ENCODE data around the gene MYL12B. TPM values are rescaled to one million over a fixed set of nuclear protein-coding genes. Genes with fewer than 3 reads are reported as not detected.

MYL12B gene
- total RNA-seq, 2 experiments from 2014 or later, result 230 to 260 TPM

DNA sequence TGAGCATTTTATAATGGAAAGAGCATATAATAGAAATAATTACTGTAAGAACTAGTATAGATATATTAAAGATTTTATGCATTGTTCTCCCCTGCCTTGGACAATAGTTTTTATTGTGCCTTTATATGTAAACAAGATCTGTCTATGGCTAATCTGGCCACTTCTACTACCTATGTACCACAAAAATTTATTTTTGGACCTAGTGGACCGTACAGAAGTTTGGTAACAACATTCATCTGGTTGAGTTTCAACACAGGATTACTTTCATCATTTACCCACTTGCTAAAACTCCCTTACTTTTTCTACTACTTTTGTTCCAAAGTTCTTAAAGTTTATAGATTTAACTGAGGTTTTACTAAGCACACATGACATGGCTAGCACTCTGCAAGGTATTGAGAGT, 28.9 kb upstream of the MYL12B start:
- no peak for DNase-seq (ENCODE audit: low spot score)
- Histone ChIP-seq H3K9me2 (ENCODE audit: insufficient read depth, low read length) (no peaks in the 10 kb centered on the region), H3K4me3 (ENCODE audit: low read depth, low read length, poor library complexity, severe bottlenecking) (no peak overlapping the region), H3K4me1 (ENCODE audit: insufficient read depth, low read length, poor library complexity, severe bottlenecking) (no peaks in the 10 kb centered on the region), H3K79me2 (ENCODE audit: insufficient read depth, low read depth, low read length) (no peaks in the 10 kb centered on the region), H3K36me3 (ENCODE audit: insufficient read depth, low read length) (no peaks in the 10 kb centered on the region), H4K20me1 (ENCODE audit: insufficient read depth, low read length) (no peaks in the 10 kb centered on the region), H3K9me3 (ENCODE audit: low read length) (no peaks in the 10 kb centered on the region), H3K27ac (ENCODE audit: low read depth, low read length, poor library complexity, severe bottlenecking) (no peak overlapping the region), H3K4me2 (ENCODE audit: low read length) (no peak overlapping the region), H2AFZ (ENCODE audit: low read length) (no peak overlapping the region)
- ChIA-PET CTCF (ENCODE audit: unreplicated experiment) (no interaction called here), POLR2A (no interaction called here)
- TF ChIP-seq, protein P1, sequence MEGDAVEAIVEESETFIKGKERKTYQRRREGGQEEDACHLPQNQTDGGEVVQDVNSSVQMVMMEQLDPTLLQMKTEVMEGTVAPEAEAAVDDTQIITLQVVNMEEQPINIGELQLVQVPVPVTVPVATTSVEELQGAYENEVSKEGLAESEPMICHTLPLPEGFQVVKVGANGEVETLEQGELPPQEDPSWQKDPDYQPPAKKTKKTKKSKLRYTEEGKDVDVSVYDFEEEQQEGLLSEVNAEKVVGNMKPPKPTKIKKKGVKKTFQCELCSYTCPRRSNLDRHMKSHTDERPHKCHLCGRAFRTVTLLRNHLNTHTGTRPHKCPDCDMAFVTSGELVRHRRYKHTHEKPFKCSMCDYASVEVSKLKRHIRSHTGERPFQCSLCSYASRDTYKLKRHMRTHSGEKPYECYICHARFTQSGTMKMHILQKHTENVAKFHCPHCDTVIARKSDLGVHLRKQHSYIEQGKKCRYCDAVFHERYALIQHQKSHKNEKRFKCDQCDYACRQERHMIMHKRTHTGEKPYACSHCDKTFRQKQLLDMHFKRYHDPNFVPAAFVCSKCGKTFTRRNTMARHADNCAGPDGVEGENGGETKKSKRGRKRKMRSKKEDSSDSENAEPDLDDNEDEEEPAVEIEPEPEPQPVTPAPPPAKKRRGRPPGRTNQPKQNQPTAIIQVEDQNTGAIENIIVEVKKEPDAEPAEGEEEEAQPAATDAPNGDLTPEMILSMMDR (conservative IDR thresholded peaks at IDR 0.05; ENCODE audit: low read length), result no peak
- no peak for TF ChIP-seq EZH2phosphoT487 (IDR thresholded peaks at IDR 0.05; ENCODE audit: borderline replicate concordance, low read depth, low read length)
- no TSS peak for BruUV-seq (replicated peaks)
- intact Hi-C loops (cut with micrococcal nuclease; ENCODE audit: unreplicated experiment), result no loop called here

DNA sequence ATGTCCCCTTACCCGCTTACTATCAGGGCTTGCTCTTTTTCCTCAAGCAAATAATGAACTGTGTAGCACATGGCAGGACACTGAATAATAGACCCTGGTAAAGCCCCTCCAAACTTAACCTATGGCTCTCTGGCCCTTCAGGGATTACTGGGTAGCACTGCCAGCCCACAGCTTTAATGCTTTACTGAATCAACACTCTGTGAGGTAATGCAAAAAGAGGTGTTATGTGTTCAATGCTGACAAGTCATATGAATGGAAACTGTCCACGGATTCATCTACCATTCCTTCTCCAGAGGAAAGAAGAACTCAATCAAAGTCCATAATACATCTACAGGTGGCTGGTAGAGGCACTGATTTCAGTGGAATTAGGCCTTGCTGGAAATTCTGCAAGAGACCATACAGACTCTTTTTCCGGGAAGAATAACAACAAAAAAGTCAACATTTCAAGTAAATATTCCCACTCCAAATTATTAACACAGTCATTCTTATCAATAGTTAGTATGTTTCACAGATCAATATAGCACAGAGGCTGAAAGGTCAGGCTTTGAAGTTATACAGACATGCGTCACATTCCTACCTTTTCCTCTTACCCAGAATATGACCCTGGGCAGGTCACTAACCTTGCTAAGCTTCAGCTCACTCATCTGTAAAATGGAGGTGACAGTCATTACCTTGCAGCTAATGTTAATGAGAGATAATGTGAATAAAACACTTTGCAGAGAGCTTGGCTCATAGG, 28.3 kb upstream of the MYL12B start:
- no peak for DNase-seq (ENCODE audit: low spot score)
- ChIA-PET CTCF (ENCODE audit: unreplicated experiment) (no interaction called here), POLR2A (interaction anchor here (0.9 to 1.2 kb wide), 2 partner anchors 13 to 23 kb away, joined by 3 to 4 read pairs; no protein-coding TSS in a partner anchor)
- no peak overlapping the region for H2AFZ ChIP-seq (ENCODE audit: low read length)
- intact Hi-C loops (cut with micrococcal nuclease; ENCODE audit: unreplicated experiment), result no loop called here
- TF ChIP-seq, protein P1 (conservative IDR thresholded peaks at IDR 0.05; ENCODE audit: low read length), result no peak
- TF ChIP-seq EZH2phosphoT487 (IDR thresholded peaks at IDR 0.05; ENCODE audit: borderline replicate concordance, low read depth, low read length), result no peak
- no peak overlapping the region for H3K4me2 ChIP-seq (ENCODE audit: low read length)
- no peaks in the 10 kb centered on the region for H3K36me3 ChIP-seq (ENCODE audit: insufficient read depth, low read length)
- no peaks in the 10 kb centered on the region for H4K20me1 ChIP-seq (ENCODE audit: insufficient read depth, low read length)
- no peaks in the 10 kb centered on the region for H3K4me1 ChIP-seq (ENCODE audit: insufficient read depth, low read length, poor library complexity, severe bottlenecking)
- H3K9me2 ChIP-seq (ENCODE audit: insufficient read depth, low read length), result no peaks in the 10 kb centered on the region
- BruUV-seq (replicated peaks), result no TSS peak
- no peak overlapping the region for H3K4me3 ChIP-seq (ENCODE audit: low read depth, low read length, poor library complexity, severe bottlenecking)
- no peaks in the 10 kb centered on the region for H3K9me3 ChIP-seq (ENCODE audit: low read length)
- H3K27ac ChIP-seq (ENCODE audit: low read depth, low read length, poor library complexity, severe bottlenecking), result no peak overlapping the region
- H3K79me2 ChIP-seq (ENCODE audit: insufficient read depth, low read depth, low read length), result no peaks in the 10 kb centered on the region

DNA sequence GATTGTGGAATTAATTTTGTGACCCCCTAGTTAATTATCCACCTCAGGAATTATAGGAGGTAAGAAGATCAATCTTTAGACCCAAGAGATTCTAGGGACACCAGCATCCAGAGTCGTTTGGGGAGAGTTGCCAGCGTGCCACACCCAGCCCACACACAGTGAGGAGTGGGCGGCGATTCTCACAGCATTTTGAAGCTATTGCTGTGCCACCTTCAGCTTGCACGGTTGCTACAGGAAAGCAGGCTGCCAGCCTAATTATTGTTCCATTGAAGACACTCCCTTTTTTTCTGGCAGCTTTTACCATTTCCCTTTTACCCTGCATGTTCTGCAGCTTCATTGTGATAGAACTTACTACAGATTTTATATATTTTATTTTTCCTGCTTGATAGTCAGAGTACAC, 27.5 kb upstream of the MYL12B start:
- Histone ChIP-seq H3K9me2 (ENCODE audit: insufficient read depth, low read length) (no peaks in the 10 kb centered on the region), H3K79me2 (ENCODE audit: insufficient read depth, low read depth, low read length) (no peaks in the 10 kb centered on the region), H3K36me3 (ENCODE audit: insufficient read depth, low read length) (no peaks in the 10 kb centered on the region; the same call in 1 of the 2 replicates), H3K27ac (ENCODE audit: low read depth, low read length, poor library complexity, severe bottlenecking) (no peak overlapping the region), H3K9me3 (ENCODE audit: low read length) (no peaks in the 10 kb centered on the region), H3K4me3 (ENCODE audit: low read depth, low read length, poor library complexity, severe bottlenecking) (no peak overlapping the region), H4K20me1 (ENCODE audit: insufficient read depth, low read length) (no peaks in the 10 kb centered on the region), H3K4me1 (ENCODE audit: insufficient read depth, low read length, poor library complexity, severe bottlenecking) (no peaks in the 10 kb centered on the region), H2AFZ (ENCODE audit: low read length) (no peak overlapping the region), H3K4me2 (ENCODE audit: low read length) (no peak overlapping the region)
- no peak for TF ChIP-seq EZH2phosphoT487 (IDR thresholded peaks at IDR 0.05; ENCODE audit: borderline replicate concordance, low read depth, low read length)
- TF ChIP-seq, protein P1 (conservative IDR thresholded peaks at IDR 0.05; ENCODE audit: low read length), result no peak
- POLR2A ChIA-PET, result interaction anchor here (0.7 to 1.2 kb wide), 4 partner anchors 14 to 319 kb away, joined by 3 to 8 read pairs (median 4); no protein-coding TSS in a partner anchor
- intact Hi-C loops (cut with micrococcal nuclease; ENCODE audit: unreplicated experiment), result no loop called here
- CTCF ChIA-PET (ENCODE audit: unreplicated experiment), result no interaction called here
- no peak for DNase-seq (ENCODE audit: low spot score)
- BruUV-seq (replicated peaks), result no TSS peak

Data from OCI-LY7 (cell line).